22Rv1 (cell line): ENCODE results near the gene TNRC6C.

Experiments
- H3K27ac ChIP-seq: fragments of 450-650 bp; 2 replicates; pipeline ENCODE4 v1.5.1; 2017
- CTCF ChIP-seq: fragments of 450-650 bp; IDR thresholded peaks from 2 replicates; pipeline ENCODE4 v1.5.1; 2017; ENCODE audit warnings: mild to moderate bottlenecking
- ZFX ChIP-seq: fragments of 450-650 bp; IDR thresholded peaks from 2 replicates; pipeline ENCODE4 v1.6.1; 2017; ENCODE audit warnings: antibody characterized with exemption, borderline replicate concordance

The TNRC6C gene

GRCh38 chr17:77926981-77927380, 31.5 kb upstream of the TNRC6C start:
- TF ChIP-seq CTCF (no peak), ZFX (no peak)
- no peak overlapping the region for H3K27ac ChIP-seq

- TF ChIP-seq ZFX, result no peak
- no peak overlapping the region for H3K27ac ChIP-seq
Measured at GRCh38 chr17:77927777-77928518, 30.6 kb upstream of the TNRC6C start.

- TF ChIP-seq CTCF (no peak), ZFX (no peak)
- H3K27ac ChIP-seq, result no peak overlapping the region
Measured at GRCh38 chr17:77928519-77929179, 29.9 kb upstream of the TNRC6C start.

GRCh38 chr17:77929180-77929564, 29.3 kb upstream of the TNRC6C start:
- TF ChIP-seq ZFX (no peak), CTCF (no peak)
- H3K27ac ChIP-seq, result no peak overlapping the region

- no peak overlapping the region for H3K27ac ChIP-seq
- no peak for TF ChIP-seq ZFX
- no peak for TF ChIP-seq CTCF
Measured at GRCh38 chr17:77929871-77930436, 28.5 kb upstream of the TNRC6C start.

GRCh38 chr17:77930780-77931768, 27.4 kb upstream of the TNRC6C start:
- TF ChIP-seq CTCF (no peak), ZFX (no peak)
- H3K27ac ChIP-seq, result no peak overlapping the region

- no peak for TF ChIP-seq CTCF
- no peak for TF ChIP-seq ZFX
- H3K27ac ChIP-seq, result no peak overlapping the region
Measured at GRCh38 chr17:77933777-77934398, 24.6 kb upstream of the TNRC6C start.
